GM18520 (cell line): ENCODE results near the gene COL4A4.
"Not testable (repeated sequence)": the region's sequence is repeated elsewhere in the genome, so short reads cannot be mapped to it uniquely, and the experiment has no call there.

Experiments used
- ATAC-seq: cut with Tn5 transposase; IDR thresholded peaks from one replicate; pipeline ENCODE4 v1.9.1; 2021; ENCODE audit not compliant: unreplicated experiment

Gene COL4A4

DNA sequence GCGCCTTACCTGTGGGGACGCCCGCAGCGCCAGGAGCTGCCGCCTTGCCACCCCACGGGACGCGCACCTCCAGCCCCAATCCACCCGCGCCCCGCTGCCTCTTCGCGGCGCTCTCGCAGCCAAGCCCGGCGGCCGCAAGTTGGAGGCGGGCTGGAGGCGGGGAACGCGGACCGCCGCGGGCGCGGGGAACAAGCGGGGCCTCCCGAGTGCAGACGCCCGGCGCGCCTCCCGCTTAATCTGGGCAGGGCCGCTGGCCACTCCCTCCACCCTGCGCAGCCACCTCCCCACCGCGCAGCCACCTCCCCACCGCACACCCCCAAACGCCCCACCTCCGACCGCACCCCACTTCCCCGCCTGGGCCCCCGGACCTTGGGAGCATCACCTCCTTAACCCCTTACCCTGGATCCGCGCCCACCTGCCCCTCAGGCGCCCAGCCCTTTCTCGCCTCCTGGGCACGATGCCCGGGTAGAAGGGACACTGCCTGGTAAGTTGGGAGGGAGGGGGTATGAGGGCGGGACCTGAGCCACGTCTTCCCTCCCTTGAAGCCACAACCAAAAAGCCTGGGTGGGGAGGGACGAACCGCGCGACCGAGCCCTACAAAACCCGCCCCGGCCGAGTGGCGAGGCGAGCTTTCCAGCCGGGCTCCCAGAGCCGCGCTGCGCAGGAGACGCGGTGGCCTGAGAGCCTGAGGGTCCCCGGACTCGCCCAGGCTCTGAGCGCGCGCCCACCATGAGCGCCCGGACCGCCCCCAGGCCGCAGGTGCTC, at the start of gene COL4A4, which contains the start of gene COL4A3:
Gene COL4A4 (minus strand): TSS at position 208 of the 765 bp plus-strand sequence. CDS start 16,722 bp downstream, outside the sequence.
Gene COL4A3 (plus strand): TSS at position 627 of the 765 bp plus-strand sequence. CDS start 103 bp downstream, at position 730.
- ATAC-seq: peak; percentile 51

DNA sequence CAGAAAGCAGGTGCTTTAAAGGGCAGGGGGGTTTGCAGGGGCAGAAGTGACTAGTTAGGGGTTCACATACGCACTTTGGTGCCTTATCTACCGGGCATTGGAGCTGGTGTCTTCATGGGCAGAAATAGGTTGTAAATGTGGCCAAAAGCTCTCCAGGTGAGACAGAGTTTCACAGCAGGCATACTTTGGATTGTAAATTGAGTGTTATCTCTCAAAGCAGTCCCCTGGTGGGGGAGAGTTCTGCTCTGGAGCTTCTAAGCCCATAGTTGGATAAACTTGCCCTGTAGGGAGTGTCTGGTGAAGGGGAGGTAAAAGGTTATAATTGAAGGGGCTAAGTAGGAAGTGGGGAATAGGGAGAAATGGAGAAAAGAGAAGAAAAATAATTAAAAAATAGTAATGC, 43.6 kb upstream of the COL4A4 start:
- no peak for ATAC-seq

DNA sequence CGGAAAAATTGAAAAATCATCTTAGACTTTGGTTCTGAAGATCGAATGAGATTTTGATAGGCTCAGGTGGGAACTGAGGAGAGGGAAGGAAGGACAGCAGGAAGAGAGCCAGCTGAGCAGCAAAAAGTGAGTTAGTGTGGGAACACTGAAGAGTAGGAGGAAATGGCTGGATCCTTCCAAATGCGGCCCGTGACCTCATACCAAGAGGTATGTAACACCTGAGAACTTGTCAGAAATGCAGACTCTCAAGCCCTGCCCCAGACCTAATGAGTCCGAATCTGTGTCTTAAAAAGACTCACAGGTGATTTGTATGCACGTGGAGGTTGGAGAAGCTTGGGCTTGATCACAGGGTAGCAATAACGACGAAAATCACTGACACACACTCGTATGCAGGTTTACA, 42.4 kb upstream of the COL4A4 start:
- no peak for ATAC-seq

DNA sequence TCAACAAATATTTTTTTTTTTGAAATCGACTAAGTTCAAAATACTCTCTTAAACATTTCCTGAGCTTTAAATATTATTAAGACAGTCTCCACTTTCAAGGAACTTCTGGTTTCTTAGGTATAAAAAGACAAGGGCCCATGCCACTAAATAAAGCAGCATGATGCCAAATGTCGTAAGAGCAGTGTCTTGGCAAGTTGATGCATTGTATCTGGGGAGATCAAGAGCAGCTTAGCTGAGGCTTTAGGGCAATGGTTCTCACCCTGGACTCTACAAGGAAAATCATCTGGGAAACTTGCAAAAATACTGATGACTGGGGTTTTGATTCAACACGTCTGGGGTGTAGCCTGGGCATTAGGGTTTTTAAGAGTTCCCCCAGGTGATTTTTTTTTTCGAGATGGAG, 41.7 kb upstream of the COL4A4 start:
- no peak for ATAC-seq

DNA sequence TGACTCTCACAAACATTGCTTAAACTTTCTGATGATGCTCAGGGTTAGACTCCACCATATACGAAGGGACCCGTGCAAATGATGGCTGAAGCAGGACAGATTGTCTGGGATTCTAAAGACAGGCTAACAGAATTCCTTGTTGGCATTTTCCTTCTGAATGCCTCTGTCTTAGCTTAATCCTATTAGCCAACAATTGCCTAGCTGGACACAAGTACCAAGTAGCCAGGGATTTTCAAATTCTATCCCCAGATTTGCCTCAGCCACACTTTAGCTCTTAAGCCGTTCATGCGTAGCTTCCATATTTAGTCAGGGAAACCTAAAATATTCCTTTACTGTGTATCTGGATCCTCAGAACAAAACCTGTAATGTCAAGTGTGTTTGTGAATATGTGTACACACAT, 40.4 kb upstream of the COL4A4 start:
- ATAC-seq: no peak

DNA sequence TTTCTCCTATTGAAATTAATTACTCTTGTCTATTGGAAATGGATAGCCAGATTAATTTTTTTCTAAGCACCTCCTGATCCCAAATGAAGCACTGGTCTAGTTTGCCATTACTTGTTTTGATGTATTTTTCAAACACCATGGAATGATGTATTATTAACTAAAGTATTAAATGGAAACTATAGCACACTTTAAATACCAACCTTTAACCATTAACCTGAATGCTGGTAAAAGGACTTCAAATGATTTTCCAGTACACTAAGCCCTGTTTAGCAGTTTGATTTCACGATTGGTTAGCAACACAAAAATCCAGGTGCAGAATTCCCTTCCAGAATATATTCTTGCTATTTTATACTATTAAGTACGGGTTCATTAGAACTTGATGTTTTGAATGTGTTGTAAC, 37.8 kb upstream of the COL4A4 start:
- ATAC-seq: no peak

DNA sequence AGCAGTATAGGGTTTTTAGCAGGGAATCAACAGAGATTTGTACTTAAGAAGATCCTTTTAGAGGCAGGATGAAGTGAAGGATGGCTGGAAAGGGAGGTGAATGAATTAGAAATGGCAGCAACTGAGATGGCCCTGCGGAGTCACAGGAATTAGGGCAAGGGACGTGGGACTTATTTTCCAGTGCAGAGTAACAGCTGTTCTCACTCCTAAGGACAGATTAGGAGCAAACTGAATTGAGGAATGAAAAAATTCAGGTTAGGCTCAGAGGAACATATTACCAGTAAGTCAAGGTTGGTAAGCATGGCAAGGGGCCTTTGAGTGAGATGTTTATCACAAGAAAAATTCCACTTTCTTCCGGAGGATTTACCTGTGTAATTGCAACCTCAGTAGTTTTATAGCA, 34.9 kb upstream of the COL4A4 start:
- no peak for ATAC-seq

DNA sequence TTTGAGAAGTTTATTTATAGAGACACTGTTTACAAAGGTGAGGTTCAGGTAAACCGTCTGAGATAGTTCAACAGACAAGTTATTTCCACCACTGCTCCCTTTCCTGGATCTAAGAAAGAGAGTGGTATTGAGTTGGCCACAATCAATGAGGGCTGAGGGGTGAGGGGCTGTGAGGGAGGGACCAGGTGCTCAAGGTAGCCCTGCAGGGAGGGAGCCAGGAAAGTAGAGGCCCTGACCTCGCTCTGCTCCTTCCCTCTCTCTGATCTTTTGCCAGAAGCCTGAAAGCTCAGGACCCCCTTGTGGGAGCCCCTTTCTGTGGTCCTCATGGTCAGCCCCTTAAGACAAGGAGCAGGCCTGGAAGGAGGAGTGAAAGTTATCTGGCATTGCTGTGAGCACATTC, 30.2 kb upstream of the COL4A4 start:
- ATAC-seq: no peak

DNA sequence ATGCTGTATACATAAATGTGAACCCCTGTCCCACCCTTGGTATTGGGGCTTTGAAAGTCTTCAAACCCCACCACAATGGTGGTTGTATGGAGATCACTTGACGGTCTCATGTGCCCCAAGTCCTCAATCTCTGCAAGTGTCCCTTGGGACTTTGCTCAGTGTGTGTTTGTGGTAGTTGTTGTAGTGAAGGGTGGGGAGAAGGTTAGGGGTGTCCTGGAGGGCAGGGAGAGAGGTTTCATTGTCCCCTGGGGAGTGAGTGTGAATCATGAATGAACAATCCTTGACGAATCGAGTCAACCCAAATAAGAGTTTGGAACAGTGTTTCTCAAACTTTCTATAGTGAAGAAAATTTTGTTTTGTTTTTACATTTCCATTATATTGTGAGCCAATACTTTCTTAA, 28.5 kb upstream of the COL4A4 start:
- ATAC-seq: no peak

DNA sequence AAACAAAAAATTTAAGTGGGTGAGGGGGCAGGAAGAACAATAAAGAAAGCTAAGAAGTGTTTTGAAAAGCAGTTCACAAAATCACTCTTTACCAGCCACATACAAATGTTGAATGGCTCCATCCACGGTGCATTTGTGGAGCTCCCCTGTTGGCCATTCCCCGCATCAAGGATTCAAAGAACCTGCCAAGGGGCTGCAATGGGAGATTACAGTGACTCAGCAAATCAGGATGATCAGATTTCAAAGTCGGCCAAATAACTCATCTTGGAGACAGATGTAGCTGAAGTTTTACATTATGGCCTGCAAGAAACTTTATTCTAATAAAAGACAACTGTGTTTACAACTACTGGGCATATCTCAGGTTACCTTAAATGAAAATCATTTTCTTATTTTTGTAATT, 27.4 kb upstream of the COL4A4 start:
- no peak for ATAC-seq

DNA sequence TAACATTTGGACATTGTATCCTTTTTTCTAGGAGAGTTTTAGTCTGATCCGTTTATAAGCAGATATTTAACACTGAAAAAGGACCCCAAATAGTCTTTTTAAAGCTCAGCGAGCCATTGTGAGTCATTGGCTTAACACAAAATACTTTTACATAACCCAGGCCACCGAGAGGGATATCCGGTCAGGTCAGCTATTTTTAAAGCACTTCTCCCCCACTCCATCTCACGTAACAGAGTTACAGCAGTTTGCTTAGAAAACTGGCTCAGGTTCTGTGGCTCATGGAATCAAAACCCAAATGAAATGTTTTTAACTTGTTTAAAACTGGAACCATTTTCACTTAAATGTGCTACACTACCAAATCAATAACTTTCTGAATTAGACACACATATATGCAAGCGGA, 24.3 kb upstream of the COL4A4 start:
- no peak for ATAC-seq

DNA sequence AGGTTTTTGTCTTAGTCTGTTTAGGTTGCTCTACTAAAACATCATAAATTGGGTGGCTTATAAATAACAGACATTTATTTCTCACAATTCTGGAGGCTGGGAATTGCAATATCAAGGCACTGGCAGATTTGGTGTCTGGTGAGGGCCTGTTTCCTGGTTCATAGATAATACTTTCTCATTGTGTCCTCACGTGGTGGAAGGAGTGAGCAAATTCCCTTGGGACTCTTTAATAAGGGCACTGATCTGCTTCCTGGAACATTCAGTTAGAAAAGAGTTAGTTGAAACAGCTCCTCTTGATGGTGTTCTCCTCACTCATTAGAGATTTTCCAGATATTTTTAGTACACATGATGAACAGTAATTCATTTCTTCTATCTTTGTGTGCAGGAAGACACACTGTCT, 22.7 kb upstream of the COL4A4 start:
- no peak for ATAC-seq

DNA sequence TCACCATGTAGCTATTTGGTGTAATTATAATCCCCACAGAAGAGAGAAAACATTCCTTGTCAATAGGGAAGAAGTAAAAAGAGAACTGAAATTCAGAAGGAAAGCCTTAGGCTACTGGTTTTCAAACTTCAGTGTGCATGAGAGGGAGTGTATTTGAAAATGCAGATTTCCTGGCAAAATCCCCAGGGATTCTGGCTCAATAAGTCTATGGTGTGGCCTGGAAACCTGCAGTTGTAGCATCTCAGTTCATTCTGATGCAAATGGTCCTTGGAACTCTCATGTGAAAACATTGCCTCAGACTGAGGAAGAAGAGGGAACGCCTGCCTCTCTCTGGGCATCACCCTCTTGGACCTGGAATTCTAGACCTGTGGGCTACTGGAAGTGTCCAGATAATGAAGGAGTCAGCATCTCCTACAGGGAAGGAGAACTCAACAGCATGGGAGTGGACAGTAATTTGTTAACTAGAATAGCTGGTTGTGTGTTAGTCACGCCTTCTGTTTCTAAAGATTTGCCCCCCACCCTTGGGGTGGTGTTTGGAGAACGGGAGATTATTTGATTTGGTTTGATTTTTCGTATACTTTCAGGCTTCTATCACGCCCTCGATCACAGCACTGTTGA, 21.7 kb upstream of the COL4A4 start:
- ATAC-seq: no peak

DNA sequence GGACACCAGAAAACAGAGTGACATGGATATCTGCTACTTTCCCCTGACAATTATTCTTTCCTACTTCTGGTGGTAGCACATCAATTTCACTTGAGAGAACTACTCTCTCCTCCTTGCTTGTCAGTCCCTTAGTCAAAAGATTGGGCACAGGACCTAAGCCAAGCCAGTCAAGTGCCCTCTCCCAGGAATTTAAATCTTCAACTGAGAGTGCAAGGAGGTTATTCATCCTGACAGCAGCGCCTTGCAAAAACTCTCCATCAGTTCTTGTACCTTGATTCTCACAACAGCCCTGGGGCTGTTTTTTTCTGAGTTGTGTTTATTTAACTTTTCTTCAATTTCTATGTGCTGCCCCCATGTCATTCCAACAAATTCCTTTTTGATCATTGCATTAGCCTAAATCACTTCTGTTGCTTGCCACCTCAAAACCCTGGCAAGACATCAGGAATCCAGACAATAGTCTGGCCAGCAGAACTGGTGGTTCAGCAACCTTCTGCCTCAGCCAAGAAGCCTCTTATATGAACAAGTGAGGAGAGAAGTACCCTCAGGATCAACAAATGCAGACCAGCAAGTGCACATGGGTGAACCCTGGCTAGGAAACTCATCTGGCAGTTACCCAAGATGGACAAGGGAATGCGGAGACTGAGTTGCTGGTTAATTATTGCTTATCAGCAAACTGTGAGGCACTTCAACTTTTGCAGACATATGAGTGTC, 19.8 kb upstream of the COL4A4 start:
- no peak for ATAC-seq

DNA sequence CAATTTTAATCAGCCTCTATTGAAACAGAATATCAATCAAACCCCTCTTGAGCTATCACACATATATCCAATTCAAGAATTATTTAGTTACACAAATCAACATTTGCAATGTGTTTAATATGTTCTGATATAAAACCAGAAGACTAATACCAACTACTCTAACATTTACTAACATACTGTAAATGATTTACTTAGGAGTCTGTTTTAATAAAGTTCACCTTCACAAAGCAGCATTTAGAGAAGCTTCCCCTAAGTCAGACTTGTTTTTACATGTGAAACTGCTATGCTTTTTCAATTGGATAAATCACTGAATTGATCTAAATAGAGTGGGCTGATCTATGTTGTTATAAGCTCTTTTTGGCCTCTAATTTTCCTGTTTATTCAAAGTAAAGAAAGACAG, 18.8 kb upstream of the COL4A4 start:
- no peak for ATAC-seq

DNA sequence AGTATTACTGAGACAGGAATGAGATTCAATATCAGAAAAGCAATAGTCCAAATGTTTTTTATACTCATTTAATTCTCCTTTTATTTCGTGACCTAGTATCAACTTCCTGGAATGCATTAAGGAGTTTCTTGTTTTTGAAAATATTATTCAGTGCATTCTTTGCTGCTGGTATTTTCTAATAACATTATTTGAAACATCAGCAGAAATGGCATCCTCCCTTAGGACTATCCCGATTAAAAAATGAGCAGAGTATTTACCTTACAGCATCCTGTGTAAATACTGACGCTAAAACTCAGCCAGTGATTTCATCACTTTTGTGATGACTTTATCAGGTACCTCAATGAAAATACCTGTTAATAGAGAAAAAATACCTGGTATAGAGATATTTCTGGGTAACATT, 16.8 kb upstream of the COL4A4 start:
- no peak for ATAC-seq

DNA sequence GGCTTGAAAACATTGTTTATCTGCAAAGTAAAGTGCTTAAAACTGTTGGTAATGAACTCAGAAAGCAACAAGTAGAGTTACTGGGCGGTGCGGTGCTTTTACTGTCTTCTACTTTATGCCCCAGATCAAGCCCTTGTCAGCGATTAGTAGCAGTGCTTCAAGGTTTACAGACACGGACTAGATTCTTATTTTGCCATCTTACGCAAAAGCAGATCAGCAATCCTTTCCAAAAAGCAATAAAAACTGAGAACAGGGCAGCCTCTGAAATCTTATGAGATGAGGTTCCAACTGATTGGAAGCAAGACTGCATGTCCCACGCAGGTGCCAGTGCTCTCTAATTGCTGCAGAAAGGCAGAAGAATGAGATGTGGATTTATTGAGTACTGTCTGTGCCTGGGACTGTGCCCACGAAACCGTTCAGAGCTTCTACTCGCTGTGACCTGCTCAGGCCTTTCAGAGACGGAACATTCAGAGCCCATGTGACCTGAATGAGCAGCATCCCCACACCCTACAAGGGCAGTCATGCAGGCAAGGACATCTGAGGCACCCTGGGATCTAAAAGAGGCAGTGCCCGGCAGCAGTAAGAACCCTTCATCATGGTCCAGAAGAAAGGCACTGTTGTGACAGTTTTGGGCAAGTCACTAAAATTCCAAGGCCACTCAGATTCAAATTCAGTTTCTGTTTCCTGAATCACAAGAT, 16.1 kb upstream of the COL4A4 start:
- no peak for ATAC-seq

DNA sequence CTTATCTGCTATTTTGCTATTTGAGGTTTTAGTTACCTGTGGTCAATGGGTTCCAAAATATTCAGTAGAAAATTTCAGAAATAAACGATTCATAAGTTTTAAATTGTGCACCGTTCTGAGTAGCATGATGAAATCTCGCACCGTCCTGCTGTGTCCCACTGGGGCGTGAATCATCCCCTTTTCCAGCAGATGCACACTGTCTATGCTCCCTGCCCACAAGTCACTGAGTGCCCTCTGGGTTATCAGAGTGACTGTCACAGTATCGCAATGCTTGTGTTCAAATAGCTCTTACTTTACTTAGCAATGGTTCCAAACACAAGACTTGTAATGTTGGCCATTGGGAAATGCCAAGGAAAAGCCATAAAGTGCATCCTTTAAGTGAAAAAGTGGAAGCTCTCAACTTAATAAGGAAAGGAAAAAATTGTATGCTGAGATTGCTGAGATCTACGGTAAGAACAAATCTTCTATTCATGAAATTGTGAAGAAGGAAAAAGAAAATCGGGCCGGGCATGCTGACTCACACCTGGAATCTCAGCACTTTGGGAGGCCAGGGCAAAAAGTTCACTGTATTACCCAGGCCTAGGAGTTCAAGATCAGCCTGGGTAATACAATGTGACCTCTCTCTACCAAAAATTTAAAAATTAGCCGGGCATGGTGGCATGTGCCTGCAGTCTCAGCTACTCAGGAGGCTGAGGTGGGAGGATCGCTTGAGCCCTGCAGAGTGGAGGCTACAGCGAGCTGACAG, 13.8 kb upstream of the COL4A4 start:
- no peak for ATAC-seq

DNA sequence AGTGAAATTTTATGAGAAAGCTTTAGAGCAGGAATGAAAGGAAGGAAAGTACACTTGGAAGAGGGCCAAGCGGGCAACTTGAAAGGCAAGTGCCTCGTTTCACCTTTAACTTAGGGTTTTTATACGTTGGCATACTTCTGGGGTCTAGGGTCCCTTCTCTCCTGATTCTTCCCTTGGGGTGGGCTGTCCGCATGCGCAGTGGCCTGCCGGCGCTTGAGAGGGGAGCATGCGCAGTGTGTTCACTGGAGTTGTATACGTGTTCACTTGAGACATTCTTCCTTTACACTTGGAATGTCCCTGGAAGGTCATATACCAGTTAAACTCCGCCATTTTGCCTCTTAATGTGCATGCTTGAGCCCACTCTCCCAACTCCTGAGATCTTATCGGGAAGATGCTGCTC, 7.8 kb upstream of the COL4A4 start:
- ATAC-seq: not testable (repeated sequence)

DNA sequence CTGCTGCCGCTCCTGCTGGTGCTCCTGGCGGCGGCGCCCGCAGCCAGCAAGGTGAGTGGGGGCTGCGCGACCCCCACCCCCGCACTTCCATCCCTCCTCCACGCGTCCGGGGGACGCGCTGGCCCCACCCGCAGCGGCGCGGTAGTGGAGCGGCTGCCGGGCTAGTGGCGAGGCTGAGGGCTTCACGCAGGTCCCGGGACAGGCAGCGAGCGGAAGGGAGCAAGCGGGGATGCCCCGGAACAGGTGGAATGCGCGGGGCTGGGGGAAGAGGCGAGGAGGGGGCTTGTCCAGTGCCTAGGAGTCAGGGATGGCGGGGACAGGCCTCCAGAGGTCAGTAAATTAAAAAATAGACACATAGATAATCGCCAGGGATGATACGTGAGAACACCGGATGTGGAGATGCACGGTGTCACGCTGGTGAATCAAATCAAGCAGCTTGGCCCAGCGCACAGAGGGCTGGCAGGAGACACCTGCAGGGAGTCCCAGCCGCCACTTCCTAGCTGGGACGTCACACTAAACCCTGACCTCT, 822 bp upstream of the COL4A4 start:
- ATAC-seq: peak; percentile 54
